Retinal pigment epithelial cell (primary cell): ENCODE measurements around the gene CDKL1.
"Not testable (repeated sequence)": the region's sequence is repeated elsewhere in the genome, so short reads cannot be mapped to it uniquely, and the experiment has no call there.

Experiments
- DNase-seq: peaks from one replicate; pipeline ENCODE4 v3.0.0-alpha.2; 2010; ENCODE audit warnings: low read depth
- H3K4me3 ChIP-seq: 2 replicates; pipeline ENCODE4 v1.5.1; 2011; ENCODE audit warnings: mild to moderate bottlenecking, low read length, control low read depth, moderate library complexity
- CTCF ChIP-seq: conservative IDR thresholded peaks from 2 replicates; pipeline ENCODE4 v1.5.1; 2011; ENCODE audit warnings: low read depth, low read length, control low read depth, inconsistent platforms

Gene CDKL1

GRCh38 chr14:50357753-50358395 is 38.8 kb downstream of the CDKL1 start:
- no peak for TF ChIP-seq CTCF
- no peak for DNase-seq
- H3K4me3 ChIP-seq: no peak overlapping the region

GRCh38 chr14:50357124-50357523 is 39.6 kb downstream of the CDKL1 start:
- no peak for DNase-seq
- TF ChIP-seq CTCF: no peak
- no peak overlapping the region for H3K4me3 ChIP-seq

GRCh38 chr14:50356283-50356682 is 40.4 kb downstream of the CDKL1 start:
- DNase-seq, H3K4me3 ChIP-seq: not testable (repeated sequence)

GRCh38 chr14:50355692-50356091 is 41.0 kb downstream of the CDKL1 start:
- DNase-seq: no peak
- TF ChIP-seq CTCF: no peak
- no peak overlapping the region for H3K4me3 ChIP-seq

GRCh38 chr14:50354527-50354926 is 42.2 kb downstream of the CDKL1 start:
- H3K4me3 ChIP-seq: no peak overlapping the region

GRCh38 chr14:50353126-50353525 is 43.6 kb downstream of the CDKL1 start:
- H3K4me3 ChIP-seq: no peak overlapping the region
- no peak for TF ChIP-seq CTCF
- DNase-seq: no peak

More at GRCh38 chr14:50354527-50354926, 42.2 kb downstream of the CDKL1 start:
- no peak for DNase-seq
- no peak for TF ChIP-seq CTCF

GRCh38 chr14:50352584-50352983 is 44.1 kb downstream of the CDKL1 start:
- DNase-seq: no peak
- H3K4me3 ChIP-seq: no peak overlapping the region
- no peak for TF ChIP-seq CTCF
